ENCODE data around the gene DRGX.

DRGX gene

GRCh38 chr10:49395741-49396665 lies at the start of gene DRGX:
Gene DRGX, minus strand, starts transcription at chr10:49396089. Its CDS starts 649 bp downstream, at chr10:49395440.
- no peak for DNase-seq

DNA sequence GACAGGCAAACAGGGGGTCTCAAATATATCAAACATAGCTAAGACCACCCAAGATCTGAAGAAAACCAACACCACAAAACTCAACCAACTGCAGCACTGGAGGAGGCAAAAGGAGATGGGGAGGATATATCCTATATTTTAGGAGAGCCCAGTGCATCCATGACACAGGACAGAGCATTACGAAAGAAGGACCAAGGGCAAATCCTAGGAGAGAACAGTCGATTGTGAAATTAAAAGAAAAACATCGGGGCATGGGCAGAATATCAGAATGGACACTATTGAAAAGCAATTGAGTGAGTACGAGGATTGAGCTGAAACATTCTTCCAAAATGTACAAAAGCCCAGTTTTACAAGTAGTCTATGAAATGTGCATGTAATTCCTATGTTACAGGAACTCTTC lies 48.5 kb upstream of the DRGX start:
- no peak for DNase-seq

- no peak for DNase-seq
Observed at GRCh38 chr10:49442863-49443262, 47.0 kb upstream of the DRGX start.

DNA sequence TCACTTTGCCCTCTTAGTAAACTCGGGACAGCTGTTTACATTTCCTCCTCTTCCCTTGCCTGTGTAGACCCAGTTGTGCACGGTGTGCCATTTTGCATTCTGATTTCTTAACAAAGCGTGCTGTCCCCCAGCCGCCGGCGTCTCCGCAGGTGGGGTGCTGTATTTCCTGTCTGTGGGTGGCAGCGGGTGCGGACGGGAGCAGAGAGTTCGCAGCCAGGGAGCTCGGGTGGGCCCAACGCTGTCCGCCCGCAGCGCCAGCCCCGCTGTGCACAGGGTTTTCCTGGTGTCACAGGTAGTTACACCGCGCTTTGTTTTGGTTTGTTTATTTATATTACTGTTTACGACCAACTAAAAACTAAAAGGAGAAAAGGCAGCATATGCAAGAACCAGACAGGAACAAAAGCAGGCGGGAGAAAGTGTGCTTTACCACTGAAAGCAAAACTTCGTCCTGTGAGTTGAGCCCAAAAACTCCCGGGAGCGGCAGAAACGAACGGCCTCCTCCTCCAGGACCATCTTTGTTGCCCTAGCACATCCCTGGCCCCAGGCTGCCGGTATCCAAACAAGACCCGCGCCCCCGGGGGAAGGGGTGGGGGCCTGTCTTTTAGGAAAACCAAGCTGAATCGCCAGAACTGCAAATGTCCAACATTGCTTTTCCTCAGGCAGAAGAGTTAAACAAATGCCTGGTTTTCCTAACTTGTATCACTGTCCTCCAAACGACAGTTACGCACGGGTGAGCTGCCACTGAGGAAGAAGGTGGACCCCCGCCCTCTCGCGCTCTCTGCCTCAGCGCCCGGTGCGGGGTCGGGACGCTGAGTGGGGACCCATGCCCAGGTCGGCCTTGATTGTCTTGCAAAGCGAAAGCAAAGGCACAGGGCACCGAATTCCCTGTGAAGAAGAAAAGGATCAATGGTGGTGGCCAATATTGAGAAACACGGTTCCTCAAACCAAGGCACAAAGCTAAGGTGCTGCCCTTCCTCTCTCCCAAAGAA lies 45.9 kb upstream of the DRGX start:
- no peak for DNase-seq

- DNase-seq = no peak
Observed at GRCh38 chr10:49435225-49435624, 39.3 kb upstream of the DRGX start.

- DNase-seq = no peak
Observed at GRCh38 chr10:49433069-49433468, 37.2 kb upstream of the DRGX start.

GRCh38 chr10:49431426-49431825 lies 35.5 kb upstream of the DRGX start:
- no peak for DNase-seq

GRCh38 chr10:49429458-49429857 lies 33.6 kb upstream of the DRGX start:
- DNase-seq = no peak

DNA sequence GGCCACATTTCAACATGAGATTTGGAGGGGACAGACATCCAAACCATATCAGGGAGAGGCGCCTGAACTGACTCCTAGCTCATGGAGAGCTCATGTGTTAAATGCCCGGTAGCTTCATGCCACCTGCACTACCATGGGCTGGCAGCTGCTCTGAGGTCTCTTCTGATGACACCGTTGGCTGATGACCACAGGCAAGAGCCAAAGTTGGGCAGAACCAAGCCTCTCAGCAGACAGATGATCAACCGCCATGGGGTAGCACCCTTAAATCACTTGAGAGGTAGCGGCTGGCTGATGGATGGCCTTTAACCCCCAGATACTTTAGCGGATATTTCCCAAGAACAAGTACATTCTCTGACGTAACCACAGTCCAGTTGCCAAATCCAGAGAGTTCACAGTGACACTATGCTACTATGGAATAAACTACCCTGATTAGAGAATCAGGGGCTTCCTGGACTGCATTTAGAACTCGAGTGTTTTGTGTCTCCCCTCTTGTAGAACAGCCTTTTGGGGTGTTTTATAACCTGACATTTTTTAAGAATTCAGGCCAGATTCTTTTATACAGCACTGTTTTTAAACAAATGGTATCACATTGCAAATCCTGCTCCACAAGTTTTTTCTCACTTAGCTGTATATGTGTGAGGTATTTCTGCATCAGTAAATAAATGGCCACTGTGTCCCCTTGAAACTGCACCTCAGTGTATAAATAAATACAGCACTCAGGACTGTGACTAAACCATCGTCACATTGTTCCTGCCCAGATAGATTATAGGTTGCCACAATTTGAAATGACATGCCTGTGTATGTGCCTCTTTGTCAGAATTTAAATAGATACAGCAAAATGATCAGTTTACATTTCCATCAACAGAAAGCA lies 30.8 kb upstream of the DRGX start:
- no peak for DNase-seq

DNA sequence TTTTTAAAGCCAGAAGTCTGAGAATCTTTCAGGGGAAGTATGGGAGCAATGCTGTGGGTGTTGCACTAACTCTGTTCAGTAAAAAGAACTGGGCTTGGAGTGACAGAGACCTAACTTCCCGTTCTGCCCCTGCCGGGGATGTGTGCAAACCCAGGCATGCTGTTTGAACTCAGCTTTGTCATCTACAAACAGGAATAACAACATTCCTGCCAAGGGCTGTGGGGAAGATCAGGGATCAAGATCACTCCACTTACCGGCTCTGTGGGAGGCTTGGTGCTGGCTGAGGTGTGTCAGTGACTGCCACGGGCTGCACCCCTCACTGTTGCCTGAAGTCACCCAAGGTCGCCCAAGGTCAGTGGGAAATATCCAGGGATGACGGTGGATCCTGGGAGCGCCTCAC lies 23.1 kb upstream of the DRGX start:
- no peak for DNase-seq

DNA sequence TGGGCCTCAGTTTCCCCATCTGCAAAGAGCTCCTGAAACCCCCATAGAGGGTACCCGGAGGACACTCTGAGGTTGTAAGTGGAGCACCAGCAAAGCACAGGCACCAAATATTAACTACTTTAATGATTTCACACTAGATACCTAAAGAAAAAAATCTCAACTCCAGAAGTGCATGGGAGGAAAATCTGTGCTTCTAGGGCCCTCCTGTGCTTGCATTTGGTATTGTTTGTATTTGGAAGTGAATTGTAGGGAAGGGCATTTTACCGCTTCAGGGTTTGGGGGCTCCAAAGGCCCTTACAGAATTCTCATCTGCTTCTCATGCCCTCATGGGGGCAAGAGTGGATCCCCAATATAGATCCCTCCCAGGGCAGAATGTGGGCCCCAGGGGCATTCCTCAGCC lies 22.4 kb upstream of the DRGX start:
- no peak for DNase-seq

GRCh38 chr10:49418053-49418326 lies 22.1 kb upstream of the DRGX start:
- no peak for DNase-seq

DNA sequence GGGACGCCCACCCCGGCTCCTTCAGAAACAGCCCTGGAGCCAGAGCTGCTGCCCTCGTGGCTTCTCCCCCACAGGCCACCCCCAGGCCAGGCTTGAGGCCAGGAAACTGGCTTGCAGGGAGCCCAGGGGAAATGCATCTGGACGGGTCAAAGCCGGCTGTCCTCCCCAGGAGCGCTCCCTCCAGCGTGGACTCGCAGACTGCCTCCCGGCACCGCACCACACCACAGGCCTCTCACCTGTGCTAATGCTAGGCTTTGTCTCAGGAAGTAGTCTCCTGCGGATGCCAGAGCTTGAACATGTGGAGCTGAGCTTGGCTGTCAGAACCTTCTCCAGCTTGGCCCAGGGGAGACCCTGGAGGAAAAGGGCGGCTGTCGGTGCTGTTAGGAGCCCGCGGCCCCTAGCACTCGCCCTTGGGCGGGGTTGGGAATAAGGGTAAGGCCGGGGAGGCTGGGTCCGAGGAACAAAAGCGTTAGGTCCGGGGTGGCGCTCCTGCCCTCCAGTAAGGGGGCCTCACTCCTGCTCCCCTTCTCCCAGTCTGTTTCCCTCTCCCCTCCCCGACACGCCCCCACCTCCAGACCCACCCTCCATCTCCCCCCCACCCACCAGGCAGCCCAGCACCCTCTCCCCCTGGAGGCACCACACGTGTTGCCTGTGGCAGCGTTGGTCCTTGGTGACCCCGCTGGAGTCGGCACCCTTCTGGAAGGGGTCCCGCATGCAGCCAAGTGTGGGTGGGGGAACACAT lies 21.6 kb upstream of the DRGX start:
- no peak for DNase-seq

GRCh38 chr10:49415846-49416245 lies 20.0 kb upstream of the DRGX start:
- DNase-seq = no peak

GRCh38 chr10:49415109-49415508 lies 19.2 kb upstream of the DRGX start:
- DNase-seq = no peak

DNA sequence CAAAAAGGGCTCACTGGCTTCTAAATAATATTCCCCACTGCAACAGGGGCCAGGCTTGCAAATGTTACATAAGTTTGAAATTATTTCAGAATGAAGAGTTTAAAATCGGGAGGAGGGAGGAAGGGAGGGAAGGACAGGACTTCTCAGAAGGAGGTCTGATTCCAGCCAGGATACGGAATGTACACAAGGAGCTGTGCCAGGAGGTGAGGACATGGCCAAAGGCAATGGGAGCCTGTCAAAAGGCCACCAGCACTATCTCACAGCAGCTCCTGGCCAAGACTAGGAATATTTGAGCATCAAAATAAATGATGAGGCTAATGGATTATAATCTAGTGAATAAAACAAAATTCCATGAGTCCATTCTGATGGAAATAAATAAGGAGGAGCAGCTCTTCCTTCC lies 18.6 kb upstream of the DRGX start:
- no peak for DNase-seq

DNA sequence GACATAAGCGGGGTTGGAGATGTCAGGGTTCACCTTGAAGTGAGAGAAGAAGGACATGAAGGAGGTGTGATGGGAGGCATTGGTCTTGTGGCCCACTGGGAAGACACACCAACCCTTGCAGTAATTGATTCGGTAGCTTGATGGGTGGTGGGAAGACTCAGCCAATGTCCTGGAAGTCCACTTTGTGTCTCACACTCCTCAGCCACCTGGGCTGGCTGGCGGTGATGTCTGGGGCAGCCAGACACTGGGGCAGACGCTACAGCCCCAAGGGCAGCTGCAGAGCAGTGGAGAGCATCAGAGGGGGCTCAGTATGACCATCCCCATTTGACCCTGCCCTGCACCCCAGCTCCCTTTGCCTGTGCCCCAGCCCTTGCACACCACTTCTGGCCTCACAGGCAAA lies 16.7 kb upstream of the DRGX start:
- DNase-seq = no peak

DNA sequence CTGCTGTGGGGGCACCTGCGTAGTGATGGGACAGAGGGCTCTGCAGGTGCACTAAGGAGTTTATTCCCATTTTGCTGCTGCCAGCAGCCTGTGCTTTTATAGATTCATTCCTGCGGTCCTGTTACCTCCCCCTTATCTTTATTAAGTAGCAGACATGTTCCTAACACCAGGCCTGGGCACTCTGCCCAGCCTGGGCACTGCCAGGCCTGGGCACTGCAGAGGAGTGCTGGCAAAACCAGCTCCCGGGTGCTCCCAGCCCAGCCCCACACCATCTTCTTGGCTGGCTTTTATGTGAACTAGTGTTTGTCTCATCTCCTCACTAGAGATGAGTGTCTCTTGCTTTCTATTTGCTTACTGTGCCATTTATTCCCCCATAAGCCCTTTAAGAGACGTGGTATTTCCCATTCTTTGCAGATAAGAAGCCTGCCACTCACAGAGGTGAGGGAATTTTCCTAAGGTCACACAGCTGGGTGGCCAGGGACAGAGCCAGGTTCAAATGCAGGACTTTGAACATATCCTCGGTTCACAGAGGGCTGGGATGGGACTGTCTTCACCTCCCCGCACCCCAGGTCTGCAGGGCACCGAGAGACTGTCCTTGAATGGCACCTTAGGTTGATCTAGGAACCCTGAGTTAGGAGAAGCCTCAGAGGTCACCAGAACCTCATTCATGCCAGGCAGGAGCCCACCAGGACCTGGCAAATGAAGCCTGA lies 14.6 kb upstream of the DRGX start:
- DNase-seq = no peak

DNA sequence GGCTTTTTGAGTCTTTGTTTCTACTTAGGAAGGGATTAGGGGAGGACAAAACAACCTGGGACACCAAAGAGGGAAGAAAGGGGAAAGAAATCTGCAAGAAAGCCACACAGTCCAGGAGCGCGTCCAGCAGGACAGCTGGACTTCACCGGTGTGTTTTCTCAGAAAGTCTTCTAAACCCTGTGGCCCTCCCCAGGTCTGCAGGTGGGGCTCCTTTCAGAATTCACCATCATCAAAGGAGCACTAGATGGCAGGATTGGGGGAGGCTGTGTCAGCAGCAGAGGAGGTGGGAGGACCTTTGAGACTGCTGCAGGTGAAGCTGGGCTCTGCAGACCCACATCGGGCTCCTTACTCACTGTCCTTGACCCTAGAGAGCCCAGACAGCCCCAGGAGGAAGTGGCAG lies 13.9 kb upstream of the DRGX start:
- DNase-seq = no peak

- DNase-seq = no peak
Observed at GRCh38 chr10:49408519-49409306, 12.8 kb upstream of the DRGX start.

Data from activated CD8-positive, alpha-beta memory T cell treated with anti-CD3 and anti-CD28 coated beads, Interleukin-2, amount 50 U/mL, for 4 hours (primary cell).